Fibroblast of pulmonary artery (primary cell): Measurements from ENCODE around the gene GUK1.

ENCODE experiments used
- DNase-seq: peaks from one replicate; pipeline ENCODE4 v3.0.0-alpha.2; 2010; ENCODE audit warnings: low read depth
- H3K4me3 ChIP-seq: replicated peaks from 2 replicates; pipeline ENCODE4 v1.5.1; 2011; ENCODE audit warnings: low read depth, mild to moderate bottlenecking, control low read depth, low read length, moderate library complexity
- TF ChIP-seq, protein P1 (sequence below): IDR thresholded peaks from 2 replicates; pipeline ENCODE4 v1.5.1; 2011; ENCODE audit warnings: mild to moderate bottlenecking, control low read depth, low read length, inconsistent platforms; ENCODE audit errors: missing control alignments

GUK1 gene

DNA sequence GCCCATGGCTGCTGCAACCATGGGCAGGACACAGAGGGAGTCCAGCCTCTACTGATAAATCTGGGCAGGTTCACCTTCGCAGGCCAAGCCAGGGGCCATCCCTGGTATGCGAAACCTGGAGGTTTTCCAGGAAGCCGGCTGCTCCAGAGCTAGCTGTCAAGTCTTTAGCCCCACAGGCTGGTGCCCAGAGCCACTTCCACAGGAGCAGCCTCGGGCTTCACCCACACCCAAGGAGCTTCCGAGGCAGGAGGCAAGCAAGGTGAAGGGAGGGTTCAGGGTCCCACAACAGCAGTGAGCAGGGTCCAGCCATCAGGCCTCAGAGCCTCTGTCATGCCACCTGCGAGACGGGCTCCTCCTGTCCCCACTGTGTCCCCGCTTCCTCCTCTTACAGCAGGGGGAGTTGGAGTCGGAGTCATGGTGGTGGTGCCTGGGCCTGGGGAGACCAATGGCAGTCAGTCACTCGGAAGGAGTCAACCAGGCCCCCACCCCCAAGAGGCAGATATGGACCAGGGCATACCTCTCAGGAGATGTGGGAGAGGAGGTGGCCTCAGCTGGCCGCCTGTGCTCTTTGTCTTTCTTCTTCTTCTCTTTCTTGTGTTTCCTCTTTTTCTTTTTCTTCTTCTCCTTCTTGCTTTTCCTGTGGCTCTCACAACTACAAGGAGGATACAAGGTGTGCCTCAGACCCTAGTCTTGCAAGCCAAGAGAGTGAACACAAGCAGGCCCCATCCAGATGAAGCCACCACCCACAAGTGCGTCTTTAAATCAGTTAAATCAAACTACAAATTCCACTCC is 39.1 kb upstream of the GUK1 start:
- H3K4me3 ChIP-seq: no peak overlapping the region
- no peak for DNase-seq
- TF ChIP-seq, protein P1, sequence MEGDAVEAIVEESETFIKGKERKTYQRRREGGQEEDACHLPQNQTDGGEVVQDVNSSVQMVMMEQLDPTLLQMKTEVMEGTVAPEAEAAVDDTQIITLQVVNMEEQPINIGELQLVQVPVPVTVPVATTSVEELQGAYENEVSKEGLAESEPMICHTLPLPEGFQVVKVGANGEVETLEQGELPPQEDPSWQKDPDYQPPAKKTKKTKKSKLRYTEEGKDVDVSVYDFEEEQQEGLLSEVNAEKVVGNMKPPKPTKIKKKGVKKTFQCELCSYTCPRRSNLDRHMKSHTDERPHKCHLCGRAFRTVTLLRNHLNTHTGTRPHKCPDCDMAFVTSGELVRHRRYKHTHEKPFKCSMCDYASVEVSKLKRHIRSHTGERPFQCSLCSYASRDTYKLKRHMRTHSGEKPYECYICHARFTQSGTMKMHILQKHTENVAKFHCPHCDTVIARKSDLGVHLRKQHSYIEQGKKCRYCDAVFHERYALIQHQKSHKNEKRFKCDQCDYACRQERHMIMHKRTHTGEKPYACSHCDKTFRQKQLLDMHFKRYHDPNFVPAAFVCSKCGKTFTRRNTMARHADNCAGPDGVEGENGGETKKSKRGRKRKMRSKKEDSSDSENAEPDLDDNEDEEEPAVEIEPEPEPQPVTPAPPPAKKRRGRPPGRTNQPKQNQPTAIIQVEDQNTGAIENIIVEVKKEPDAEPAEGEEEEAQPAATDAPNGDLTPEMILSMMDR: no peak

GRCh38 chr1:228101614-228101993 is 38.5 kb upstream of the GUK1 start:
- peak overlapping the region; percentile 87 for H3K4me3 ChIP-seq
- TF ChIP-seq, protein P1: no peak
- DNase-seq: no peak

- TF ChIP-seq, protein P1: peak; percentile 6
- DNase-seq: peak; percentile 26
- H3K4me3 ChIP-seq: peak overlapping the region; percentile 87
Observed at GRCh38 chr1:228101994-228102790, 37.9 kb upstream of the GUK1 start.

- peak within 1 kb of the TSS; percentile 87 for H3K4me3 ChIP-seq
- DNase-seq: peak; percentile 91
- TF ChIP-seq, protein P1: no peak
Observed at GRCh38 chr1:228102791-228103620, 37.1 kb upstream of the GUK1 start, which contains the start of gene C1orf35. TSS of gene C1orf35 (minus strand) at chr1:228103325. CDS start at chr1:228103227, 98 bp downstream.

DNA sequence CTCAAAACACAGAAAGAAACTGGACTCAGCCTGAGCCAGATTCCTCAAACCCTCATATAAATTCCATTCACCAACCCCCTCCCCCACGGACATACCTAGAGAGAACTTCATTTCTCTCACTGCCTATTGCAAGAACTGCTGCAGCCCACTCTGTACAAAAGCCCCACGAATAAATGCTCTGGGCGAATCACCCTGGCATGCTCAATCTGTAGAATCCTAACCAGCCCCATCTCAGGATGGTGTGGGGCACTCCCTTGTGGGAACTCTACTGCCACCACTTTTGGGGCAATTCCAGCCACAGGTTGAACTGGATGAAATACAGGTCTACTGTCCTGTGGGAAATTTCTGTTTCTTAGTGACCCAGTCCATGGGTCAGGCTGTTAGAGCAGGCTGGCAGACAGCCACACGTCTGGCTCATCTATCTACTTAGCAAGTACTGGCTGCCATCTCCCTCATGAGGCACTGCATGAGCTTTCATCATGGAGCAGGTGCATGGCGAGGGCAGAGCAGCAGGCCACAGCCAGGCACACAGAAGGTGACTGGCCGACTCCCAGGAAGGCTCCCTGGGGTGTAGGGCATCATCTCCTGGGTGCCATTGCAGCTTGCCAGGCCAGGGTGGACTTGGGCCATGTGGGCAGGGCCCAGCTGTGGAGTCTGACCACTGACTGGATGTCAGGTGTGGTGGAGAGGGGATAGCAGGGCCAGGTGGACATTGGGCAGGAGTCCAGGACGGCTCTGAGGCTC is 35.4 kb upstream of the GUK1 start:
- no peak overlapping the region for H3K4me3 ChIP-seq
- TF ChIP-seq, protein P1: no peak
- DNase-seq: no peak
